Skin of body (tissue), 2 donors: Measurements from ENCODE around the gene GRXCR2. TPM values are rescaled to one million over a fixed set of nuclear protein-coding genes. Genes with fewer than 3 reads are reported as not detected.
"Not testable (repeated sequence)": the region's sequence is repeated elsewhere in the genome, so short reads cannot be mapped to it uniquely, and the experiment has no call there.

Experiments used
- DNase-seq: peaks from one replicate; lab custom pipeline; 2025; lab: John Stamatoyannopoulos, UW
- total RNA-seq: library from RNA; depleted of rRNA; stranded (reverse); fragments of >200 nt; gene quantifications from one replicate; pipeline ENCODE4 v1.2.3, GENCODE V29; 2014

Gene GRXCR2, protein sequence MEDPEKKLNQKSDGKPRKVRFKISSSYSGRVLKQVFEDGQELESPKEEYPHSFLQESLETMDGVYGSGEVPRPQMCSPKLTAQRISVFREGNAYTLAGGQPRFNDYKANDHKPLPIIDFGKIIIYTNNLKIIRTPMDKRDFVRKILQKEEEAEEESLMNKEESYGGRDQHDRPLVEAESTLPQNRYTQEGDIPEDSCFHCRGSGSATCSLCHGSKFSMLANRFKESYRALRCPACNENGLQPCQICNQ
- not detected for total RNA-seq

DNA sequence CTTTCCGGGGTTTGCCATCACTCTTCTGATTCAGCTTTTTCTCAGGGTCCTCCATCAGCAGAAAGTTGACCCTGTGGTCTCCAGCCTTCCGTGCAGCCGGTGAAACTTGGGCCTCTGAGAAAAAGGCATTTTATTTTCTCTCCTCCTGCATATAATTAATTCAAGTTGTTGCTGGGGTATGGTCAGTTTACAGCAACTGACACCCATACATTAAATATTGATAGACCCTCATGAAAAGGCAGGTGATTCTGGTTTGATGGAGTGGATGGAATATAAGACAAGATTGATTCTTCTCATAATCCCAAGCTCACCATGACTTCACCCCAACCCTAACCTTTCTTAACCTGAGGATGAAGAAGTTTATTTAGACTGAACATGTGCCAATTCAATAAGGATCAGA lies at the start of gene GRXCR2:
Gene GRXCR2, minus strand, starts transcription at position 101 of the 400 bp plus-strand sequence. Its CDS starts 46 bp downstream, at position 55.
- DNase-seq = no peak

- no peak for DNase-seq
These were observed 49.2 kb upstream of the GRXCR2 start for GRCh38 chr5:145922059-145922458.

GRCh38 chr5:145921211-145921610 lies 48.4 kb upstream of the GRXCR2 start:
- no peak for DNase-seq

DNA sequence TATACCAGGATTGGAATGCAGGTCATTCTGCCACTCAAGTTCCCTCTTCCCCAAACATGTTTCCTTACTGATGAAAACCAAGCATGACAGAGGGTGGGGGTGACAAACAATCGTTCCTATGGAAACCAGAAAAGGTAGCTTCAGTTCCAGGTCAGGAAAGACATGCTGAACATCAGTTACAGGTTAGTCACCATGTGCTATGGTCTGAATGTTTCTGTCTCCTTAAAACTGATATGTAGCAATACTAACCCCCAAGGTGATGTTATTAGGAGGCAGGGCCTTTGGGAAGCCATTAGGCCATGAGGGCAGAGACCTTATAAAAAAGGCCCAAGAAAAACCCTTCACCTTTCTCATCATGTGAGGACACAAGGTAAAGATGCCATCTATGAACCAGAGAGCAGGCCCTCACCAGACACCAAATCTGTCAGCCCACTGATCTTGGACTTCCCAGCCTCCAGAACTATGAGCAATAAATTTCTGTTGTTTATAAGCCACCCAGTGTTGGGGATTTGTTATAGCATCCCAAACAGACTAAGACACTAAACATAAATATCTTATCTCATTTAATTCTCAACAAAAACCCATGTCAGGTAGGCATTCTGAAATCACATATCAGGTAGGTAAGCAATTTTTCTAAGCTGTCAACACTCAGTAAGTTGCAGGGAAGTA lies 47.9 kb upstream of the GRXCR2 start:
- no peak for DNase-seq

GRCh38 chr5:145919413-145919812 lies 46.6 kb upstream of the GRXCR2 start:
- no peak for DNase-seq

DNA sequence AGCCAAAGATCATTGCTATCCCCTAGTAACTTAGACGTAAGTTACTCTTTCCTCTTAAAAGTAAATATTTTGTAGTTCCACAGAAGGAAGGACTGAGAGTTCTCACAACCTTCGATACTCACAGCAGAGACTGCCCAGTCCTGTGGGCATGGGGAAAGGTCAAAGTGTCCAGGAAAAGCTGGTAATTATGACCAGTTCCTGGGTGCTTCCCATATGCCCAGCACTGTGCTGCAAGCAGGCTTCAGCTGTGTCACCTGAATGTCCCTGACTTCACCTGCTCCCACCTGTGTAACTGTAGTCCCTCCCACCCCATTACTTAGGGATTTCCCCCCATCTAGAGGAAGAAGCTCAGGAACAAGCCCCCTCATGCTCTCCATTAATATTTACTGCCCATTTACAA lies 45.6 kb upstream of the GRXCR2 start:
- no peak for DNase-seq

- DNase-seq = no peak
These were observed 44.5 kb upstream of the GRXCR2 start for GRCh38 chr5:145917288-145917687.

GRCh38 chr5:145915970-145916638 lies 43.3 kb upstream of the GRXCR2 start:
- DNase-seq = no peak

GRCh38 chr5:145913701-145914100 lies 40.9 kb upstream of the GRXCR2 start:
- no peak for DNase-seq

GRCh38 chr5:145912594-145912993 lies 39.8 kb upstream of the GRXCR2 start:
- no peak for DNase-seq

- no peak for DNase-seq
These were observed 39.2 kb upstream of the GRXCR2 start for GRCh38 chr5:145912019-145912418.

GRCh38 chr5:145911164-145911563 lies 38.4 kb upstream of the GRXCR2 start:
- DNase-seq = no peak

DNA sequence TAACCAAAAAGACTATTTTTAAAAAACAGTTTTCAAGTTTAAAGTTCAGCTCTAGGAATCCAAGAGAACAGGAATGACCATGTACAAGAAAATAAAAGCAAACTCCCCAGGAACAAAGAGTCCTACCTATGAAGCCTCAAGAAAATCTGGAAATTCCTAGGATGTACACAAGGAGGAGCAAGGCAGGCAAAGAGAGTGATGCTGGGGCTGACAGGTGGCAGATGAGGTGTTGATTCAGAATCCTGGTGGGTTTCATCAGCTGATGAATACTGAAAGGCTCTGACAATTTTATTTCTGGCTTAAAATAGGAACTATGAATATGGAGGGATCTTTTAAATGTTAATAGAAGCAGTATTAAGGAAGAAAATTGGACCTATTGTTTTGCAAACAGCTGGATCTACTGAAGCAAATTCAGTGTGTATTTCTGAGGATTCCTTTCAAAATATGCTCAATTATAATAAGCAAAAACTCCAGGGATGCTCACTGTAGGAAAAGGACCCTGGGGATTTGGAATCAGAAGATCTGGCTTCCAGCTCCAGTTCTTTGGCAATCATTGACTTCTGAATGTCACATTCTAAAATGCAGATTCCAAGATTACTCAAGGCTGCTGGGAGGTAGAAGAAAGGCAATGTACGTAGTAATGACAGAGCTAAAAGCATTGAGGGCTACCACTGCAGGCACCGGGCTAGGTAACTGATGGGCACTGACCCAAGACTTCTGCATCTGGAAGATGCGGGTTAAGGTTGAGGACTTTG lies 35.6 kb upstream of the GRXCR2 start:
- DNase-seq = no peak

GRCh38 chr5:145906401-145906800 lies 33.6 kb upstream of the GRXCR2 start:
- no peak for DNase-seq

GRCh38 chr5:145904743-145905142 lies 31.9 kb upstream of the GRXCR2 start:
- DNase-seq = no peak

- no peak for DNase-seq
These were observed 31.1 kb upstream of the GRXCR2 start for GRCh38 chr5:145903867-145904266.

DNA sequence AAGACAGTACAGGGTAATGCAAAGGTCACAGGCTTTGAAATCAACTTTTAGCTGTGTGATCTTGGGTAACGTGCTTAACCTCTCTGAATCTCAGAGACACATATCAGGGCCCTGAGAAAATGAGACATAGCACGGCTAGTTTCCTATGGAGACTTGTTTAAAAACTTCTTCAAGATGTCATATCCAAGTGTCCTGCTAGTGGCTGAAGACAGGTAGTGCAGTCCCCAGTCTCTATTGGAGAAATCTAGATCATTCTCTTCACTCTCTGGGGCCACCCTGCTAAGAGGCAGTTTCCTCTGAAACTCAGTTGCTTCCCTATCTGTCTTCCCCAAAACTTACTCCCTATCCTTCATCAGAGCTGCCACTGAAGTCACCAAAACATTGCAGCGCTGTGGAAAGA lies 30.3 kb upstream of the GRXCR2 start:
- no peak for DNase-seq

GRCh38 chr5:145902421-145902820 lies 29.6 kb upstream of the GRXCR2 start:
- no peak for DNase-seq

GRCh38 chr5:145898171-145898570 lies 25.4 kb upstream of the GRXCR2 start:
- DNase-seq = no peak

GRCh38 chr5:145891378-145891777 lies 18.6 kb upstream of the GRXCR2 start:
- not testable (repeated sequence) for DNase-seq

GRCh38 chr5:145889611-145890010 lies 16.8 kb upstream of the GRXCR2 start:
- no peak for DNase-seq
